ENCODE data around the gene IER5L.

IER5L gene

DNA sequence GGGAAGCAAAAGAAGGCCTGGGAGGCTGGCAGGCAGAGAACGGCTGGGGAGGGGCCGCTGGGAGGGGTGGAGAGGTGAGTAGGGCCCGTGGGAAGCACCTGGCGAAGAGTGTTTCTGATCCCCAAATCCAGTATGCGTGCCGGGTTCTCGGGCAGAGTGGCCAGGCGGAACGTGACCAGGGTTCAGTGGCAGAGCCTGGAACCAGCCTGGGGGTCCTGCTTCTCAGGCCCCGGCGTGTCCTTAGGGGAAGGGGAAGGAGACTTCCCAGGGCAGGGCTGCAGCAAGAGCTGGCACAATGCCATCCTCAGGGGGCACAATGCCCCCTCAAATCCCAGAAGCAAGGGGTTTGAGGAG lies 25.5 kb upstream of the IER5L start:
- H3K79me2 ChIP-seq (ENCODE audit: insufficient read depth, low read length), result no peaks in the 10 kb centered on the region
- H3K4me3 ChIP-seq (ENCODE audit: low read depth, low read length, poor library complexity, severe bottlenecking), result no peak overlapping the region
- peaks cover 3% of the 10 kb centered on the region for H3K4me1 ChIP-seq (ENCODE audit: insufficient read depth, low read length, severe bottlenecking)
- no peaks in the 10 kb centered on the region for H3K9me2 ChIP-seq (ENCODE audit: low read depth, low read length)
- H3K9ac ChIP-seq (ENCODE audit: low read length), result no peak overlapping the region
- H3K27ac ChIP-seq (ENCODE audit: low read depth, low read length, poor library complexity, severe bottlenecking), result no peak overlapping the region
- no peaks in the 10 kb centered on the region for H3K36me3 ChIP-seq (ENCODE audit: insufficient read depth, low read length)
- TF ChIP-seq EZH2 (IDR thresholded peaks at IDR 0.05; ENCODE audit: borderline replicate concordance, low read length), result no peak
- no peaks in the 10 kb centered on the region for H3K9me3 ChIP-seq (ENCODE audit: low read length)
- H3F3A ChIP-seq (ENCODE audit: insufficient read depth, low read length), result no peaks in the 10 kb centered on the region
- H3K27me3 ChIP-seq (ENCODE audit: insufficient read depth, low read length), result peaks cover 8% of the 10 kb centered on the region; the same call in 1 of the 2 replicates
- H2AFZ ChIP-seq (ENCODE audit: low read length), result no peak overlapping the region
- H4K20me1 ChIP-seq (ENCODE audit: insufficient read depth, low read length), result no peaks in the 10 kb centered on the region
- no peak overlapping the region for H3K4me2 ChIP-seq (ENCODE audit: low read length)

DNA sequence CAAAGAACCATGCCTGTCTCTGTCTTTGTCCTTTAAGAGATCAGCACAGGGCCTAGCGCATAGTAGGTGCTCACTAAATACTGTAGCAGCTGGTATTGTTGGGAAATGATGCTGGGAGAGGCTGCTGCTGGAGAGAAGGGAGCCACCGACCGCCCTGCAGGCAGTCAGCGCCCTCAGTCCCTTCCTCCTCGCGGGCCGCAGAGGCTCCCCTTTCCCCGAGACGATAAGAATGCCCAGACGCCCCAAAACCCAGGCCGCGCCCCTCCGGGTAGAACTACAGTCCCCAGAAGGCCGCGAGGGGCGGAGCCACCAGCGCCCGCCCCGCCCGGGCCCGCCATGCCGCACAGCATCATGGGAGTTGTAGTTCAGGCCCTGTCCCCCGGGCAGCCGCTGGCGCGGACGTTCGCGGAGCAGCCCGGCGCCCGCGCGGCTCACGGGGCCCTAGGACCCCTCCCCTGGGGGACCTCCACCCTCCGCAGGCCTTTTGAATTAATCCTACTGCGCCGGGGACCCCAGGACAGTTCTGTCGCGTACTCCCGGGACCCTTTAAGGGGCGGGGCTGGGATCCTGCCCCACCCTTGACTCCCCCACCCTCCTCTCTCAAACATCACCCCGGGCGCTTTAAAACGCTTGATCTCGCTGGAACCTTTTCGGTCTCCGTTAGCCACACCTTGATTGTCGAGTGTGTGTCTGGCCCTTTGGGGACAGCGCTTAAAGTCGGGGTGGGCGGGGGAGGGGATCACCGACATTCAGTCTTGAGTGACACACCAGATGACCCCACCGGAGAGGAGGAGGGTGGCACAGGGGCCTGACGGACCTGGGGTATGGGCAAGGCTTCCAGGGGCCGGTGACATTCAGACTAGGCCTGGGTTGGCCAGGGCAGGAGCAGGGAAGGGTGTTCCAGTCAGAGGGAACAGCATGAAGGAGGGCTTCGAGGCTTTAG lies 24.8 kb upstream of the IER5L start:
- Histone ChIP-seq H3K9me2 (ENCODE audit: low read depth, low read length) (no peaks in the 10 kb centered on the region), H3K36me3 (ENCODE audit: insufficient read depth, low read length) (no peaks in the 10 kb centered on the region), H3K9me3 (ENCODE audit: low read length) (no peaks in the 10 kb centered on the region), H3K27me3 (ENCODE audit: insufficient read depth, low read length) (peaks cover 8% of the 10 kb centered on the region; the same call in 1 of the 2 replicates), H3K27ac (ENCODE audit: low read depth, low read length, poor library complexity, severe bottlenecking) (no peak overlapping the region), H3K79me2 (ENCODE audit: insufficient read depth, low read length) (no peaks in the 10 kb centered on the region), H3K4me1 (ENCODE audit: insufficient read depth, low read length, severe bottlenecking) (no peaks in the 10 kb centered on the region), H3K4me2 (ENCODE audit: low read length) (peak overlapping the region; percentile 77), H3K4me3 (ENCODE audit: low read depth, low read length, poor library complexity, severe bottlenecking) (peak overlapping the region; percentile 63), H3F3A (ENCODE audit: insufficient read depth, low read length) (no peaks in the 10 kb centered on the region), H2AFZ (ENCODE audit: low read length) (0 out of 2 replicates have a peak overlapping the region, but pooled peaks have one; percentile 45), H4K20me1 (ENCODE audit: insufficient read depth, low read length) (no peaks in the 10 kb centered on the region), H3K9ac (ENCODE audit: low read length) (peak overlapping the region; percentile 59)
- TF ChIP-seq EZH2 (IDR thresholded peaks at IDR 0.05; ENCODE audit: borderline replicate concordance, low read length), result no peak
- TF ChIP-seq, protein P1, sequence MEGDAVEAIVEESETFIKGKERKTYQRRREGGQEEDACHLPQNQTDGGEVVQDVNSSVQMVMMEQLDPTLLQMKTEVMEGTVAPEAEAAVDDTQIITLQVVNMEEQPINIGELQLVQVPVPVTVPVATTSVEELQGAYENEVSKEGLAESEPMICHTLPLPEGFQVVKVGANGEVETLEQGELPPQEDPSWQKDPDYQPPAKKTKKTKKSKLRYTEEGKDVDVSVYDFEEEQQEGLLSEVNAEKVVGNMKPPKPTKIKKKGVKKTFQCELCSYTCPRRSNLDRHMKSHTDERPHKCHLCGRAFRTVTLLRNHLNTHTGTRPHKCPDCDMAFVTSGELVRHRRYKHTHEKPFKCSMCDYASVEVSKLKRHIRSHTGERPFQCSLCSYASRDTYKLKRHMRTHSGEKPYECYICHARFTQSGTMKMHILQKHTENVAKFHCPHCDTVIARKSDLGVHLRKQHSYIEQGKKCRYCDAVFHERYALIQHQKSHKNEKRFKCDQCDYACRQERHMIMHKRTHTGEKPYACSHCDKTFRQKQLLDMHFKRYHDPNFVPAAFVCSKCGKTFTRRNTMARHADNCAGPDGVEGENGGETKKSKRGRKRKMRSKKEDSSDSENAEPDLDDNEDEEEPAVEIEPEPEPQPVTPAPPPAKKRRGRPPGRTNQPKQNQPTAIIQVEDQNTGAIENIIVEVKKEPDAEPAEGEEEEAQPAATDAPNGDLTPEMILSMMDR (IDR thresholded peaks at IDR 0.05; ENCODE audit: low read length), result no peak

DNA sequence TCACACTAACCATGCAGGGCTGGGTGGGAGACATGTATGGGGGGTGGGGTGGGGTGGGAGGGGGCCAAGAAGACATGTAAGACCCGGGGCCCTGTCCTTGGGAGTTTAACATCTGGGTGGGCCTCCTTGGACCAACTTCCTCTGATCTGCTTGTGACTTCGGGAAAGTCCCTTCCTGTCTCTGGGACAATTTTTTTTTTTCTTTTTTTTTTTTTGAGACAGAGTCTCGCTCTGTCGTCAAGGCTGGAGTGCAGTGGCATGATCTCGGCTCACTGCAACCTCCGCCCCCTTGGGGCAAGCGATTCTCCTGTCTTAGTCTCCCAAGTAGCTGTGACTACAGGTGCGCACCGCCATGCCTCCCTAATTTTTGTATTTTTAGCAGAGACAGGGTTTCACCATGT lies 23.8 kb upstream of the IER5L start:
- TF ChIP-seq, protein P1 (IDR thresholded peaks at IDR 0.05; ENCODE audit: low read length), result no peak
- TF ChIP-seq EZH2 (IDR thresholded peaks at IDR 0.05; ENCODE audit: borderline replicate concordance, low read length), result no peak
- Histone ChIP-seq H3K36me3 (ENCODE audit: insufficient read depth, low read length) (no peaks in the 10 kb centered on the region), H3K4me2 (ENCODE audit: low read length) (no peak overlapping the region), H3K27ac (ENCODE audit: low read depth, low read length, poor library complexity, severe bottlenecking) (no peak overlapping the region), H3F3A (ENCODE audit: insufficient read depth, low read length) (no peaks in the 10 kb centered on the region), H4K20me1 (ENCODE audit: insufficient read depth, low read length) (no peaks in the 10 kb centered on the region), H3K79me2 (ENCODE audit: insufficient read depth, low read length) (no peaks in the 10 kb centered on the region), H3K27me3 (ENCODE audit: insufficient read depth, low read length) (peaks cover 8% of the 10 kb centered on the region; the same call in 1 of the 2 replicates), H3K4me1 (ENCODE audit: insufficient read depth, low read length, severe bottlenecking) (no peaks in the 10 kb centered on the region), H3K9me3 (ENCODE audit: low read length) (no peaks in the 10 kb centered on the region), H3K4me3 (ENCODE audit: low read depth, low read length, poor library complexity, severe bottlenecking) (no peak overlapping the region), H3K9me2 (ENCODE audit: low read depth, low read length) (no peaks in the 10 kb centered on the region), H2AFZ (ENCODE audit: low read length) (no peak overlapping the region), H3K9ac (ENCODE audit: low read length) (no peak overlapping the region)
